ENCODE measurements around the gene ALX3.

DNA sequence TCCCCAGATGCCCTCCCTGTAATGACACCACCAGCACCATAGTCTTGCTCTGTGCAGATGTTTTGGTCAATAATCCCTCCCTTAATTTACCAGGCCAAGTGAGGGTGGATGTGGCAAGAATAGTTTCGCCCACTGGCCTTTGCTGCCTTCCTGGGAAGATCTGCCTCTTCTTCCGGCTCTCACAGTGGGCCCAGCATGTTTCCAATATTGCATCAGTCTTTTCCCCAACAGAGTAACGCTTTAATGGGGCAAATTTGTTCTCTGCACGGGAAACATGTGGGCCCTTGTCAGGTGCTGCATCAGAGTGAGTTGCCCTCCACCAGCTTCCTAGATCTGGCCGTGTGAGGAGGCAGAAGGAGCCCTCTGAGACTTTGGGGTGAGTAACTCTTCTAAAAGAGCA is 12.0 kb upstream of the ALX3 start:
- TF ChIP-seq GATA3 (IDR thresholded peaks at IDR 0.05; ENCODE audit: low read depth, low read length) (no peak), GATA2 (IDR thresholded peaks at IDR 0.05; ENCODE audit: low read depth, low read length) (no peak)

All from SH-SY5Y (cell line).